Measurements from ENCODE around the gene MXD3. TPM values are rescaled to one million over a fixed set of nuclear protein-coding genes. Genes with fewer than 3 reads are reported as not detected.

Gene MXD3
- total RNA-seq, 1 donor from 2014 or later, result 31.1 TPM

DNA sequence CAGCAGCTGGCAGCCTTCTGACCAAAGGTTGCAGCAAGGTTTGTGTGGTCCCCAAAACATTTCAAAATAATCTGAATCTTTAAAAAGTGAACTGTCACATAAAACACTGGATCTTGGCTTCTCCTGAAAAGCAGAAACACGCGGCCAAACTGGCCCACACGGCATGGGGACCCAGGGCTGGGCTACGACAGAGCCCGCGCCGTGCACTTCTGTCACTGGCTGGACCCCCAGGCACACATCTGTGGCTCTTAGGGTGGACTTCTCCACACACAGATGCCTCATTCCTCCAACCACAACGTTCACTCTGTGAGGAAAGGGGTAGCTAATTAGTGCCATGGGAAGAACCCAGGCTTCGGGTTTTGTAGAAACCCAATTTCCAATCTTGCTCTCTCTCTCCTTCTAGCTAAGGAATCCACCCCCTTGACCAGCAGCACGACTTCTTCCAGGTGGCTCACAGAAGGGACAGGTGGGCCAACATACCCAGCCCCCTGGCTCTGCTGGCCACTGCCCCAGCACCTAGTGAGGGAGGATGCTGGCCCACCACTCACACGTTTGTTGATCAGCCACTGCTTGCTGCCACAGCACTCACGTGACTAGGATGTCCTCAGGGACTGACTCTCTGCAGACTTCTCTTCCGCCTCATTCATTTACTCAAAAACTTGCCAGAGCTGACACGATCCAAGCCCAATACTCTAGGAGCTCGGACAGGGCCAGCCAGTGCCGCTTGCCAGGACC is 21.9 kb upstream of the MXD3 start:
- no peaks in the 10 kb centered on the region for H3K4me1 Mint-ChIP-seq
- H2AFZ ChIP-seq (replicated peaks), result no peak overlapping the region
- H3K79me2 ChIP-seq (ENCODE audit: low read depth), result no peaks in the 10 kb centered on the region
- H3F3A ChIP-seq (ENCODE audit: low read depth), result no peaks in the 10 kb centered on the region
- peaks cover 3% of the 10 kb centered on the region for H4K20me1 ChIP-seq (ENCODE audit: low read depth)
- H3K9me3 ChIP-seq (ENCODE audit: low read depth), result no peaks in the 10 kb centered on the region
- H3K9ac ChIP-seq, result no peak overlapping the region
- no peak overlapping the region for H3K27ac Mint-ChIP-seq
- H3K4me3 ChIP-seq, result no peak overlapping the region
- H3K36me3 Mint-ChIP-seq, result peaks cover 16% of the 10 kb centered on the region
- H3K9me3 Mint-ChIP-seq, result no peaks in the 10 kb centered on the region
- no peak overlapping the region for H3K27ac ChIP-seq
- H3K4me3 Mint-ChIP-seq, result no peak overlapping the region
- TF ChIP-seq EZH2phosphoT487 (IDR thresholded peaks at IDR 0.05) (no peak), EZH2 (IDR thresholded peaks at IDR 0.05) (no peak)
- TF ChIP-seq, protein P1, sequence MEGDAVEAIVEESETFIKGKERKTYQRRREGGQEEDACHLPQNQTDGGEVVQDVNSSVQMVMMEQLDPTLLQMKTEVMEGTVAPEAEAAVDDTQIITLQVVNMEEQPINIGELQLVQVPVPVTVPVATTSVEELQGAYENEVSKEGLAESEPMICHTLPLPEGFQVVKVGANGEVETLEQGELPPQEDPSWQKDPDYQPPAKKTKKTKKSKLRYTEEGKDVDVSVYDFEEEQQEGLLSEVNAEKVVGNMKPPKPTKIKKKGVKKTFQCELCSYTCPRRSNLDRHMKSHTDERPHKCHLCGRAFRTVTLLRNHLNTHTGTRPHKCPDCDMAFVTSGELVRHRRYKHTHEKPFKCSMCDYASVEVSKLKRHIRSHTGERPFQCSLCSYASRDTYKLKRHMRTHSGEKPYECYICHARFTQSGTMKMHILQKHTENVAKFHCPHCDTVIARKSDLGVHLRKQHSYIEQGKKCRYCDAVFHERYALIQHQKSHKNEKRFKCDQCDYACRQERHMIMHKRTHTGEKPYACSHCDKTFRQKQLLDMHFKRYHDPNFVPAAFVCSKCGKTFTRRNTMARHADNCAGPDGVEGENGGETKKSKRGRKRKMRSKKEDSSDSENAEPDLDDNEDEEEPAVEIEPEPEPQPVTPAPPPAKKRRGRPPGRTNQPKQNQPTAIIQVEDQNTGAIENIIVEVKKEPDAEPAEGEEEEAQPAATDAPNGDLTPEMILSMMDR (IDR thresholded peaks at IDR 0.05), result no peak
- DNase-seq (ENCODE audit: low spot score), result no peak
- H3K27me3 Mint-ChIP-seq (ENCODE audit: insufficient read depth, low read depth), result peaks cover 7% of the 10 kb centered on the region
- H3K36me3 ChIP-seq, result no peaks in the 10 kb centered on the region
- H3K27me3 ChIP-seq, result no peaks in the 10 kb centered on the region
- H3K4me1 ChIP-seq, result no peaks in the 10 kb centered on the region
- H3K4me2 ChIP-seq, result no peak overlapping the region

DNA sequence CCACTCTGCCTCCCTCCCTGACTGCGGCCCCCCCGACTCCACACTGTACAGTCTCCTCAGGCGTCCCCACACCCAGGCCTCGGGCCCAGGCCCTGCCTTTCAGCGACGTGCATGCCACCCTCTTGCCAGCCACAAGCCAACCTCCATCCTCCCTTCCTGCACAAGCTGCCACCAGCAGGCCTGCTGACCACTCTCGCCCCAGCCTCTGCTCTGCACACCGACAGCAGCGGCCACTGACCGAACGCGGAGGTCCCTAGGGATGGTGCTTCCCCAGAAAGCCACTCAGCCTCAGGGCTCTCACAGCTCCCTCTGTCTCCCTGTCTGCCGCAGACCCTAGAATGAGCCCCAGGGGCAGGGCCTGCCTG is 21.2 kb upstream of the MXD3 start:
- no peaks in the 10 kb centered on the region for H3K4me1 Mint-ChIP-seq
- Histone ChIP-seq H4K20me1 (ENCODE audit: low read depth) (peaks cover 3% of the 10 kb centered on the region), H3K4me3 (no peak overlapping the region), H2AFZ (replicated peaks) (no peak overlapping the region), H3K9ac (no peak overlapping the region), H3K4me2 (no peak overlapping the region), H3K9me3 (ENCODE audit: low read depth) (no peaks in the 10 kb centered on the region), H3K36me3 (no peaks in the 10 kb centered on the region), H3F3A (ENCODE audit: low read depth) (no peaks in the 10 kb centered on the region), H3K4me1 (no peaks in the 10 kb centered on the region), H3K79me2 (ENCODE audit: low read depth) (no peaks in the 10 kb centered on the region), H3K27ac (no peak overlapping the region), H3K27me3 (no peaks in the 10 kb centered on the region)
- DNase-seq (ENCODE audit: low spot score), result no peak
- H3K36me3 Mint-ChIP-seq, result peaks cover 16% of the 10 kb centered on the region
- H3K9me3 Mint-ChIP-seq, result no peaks in the 10 kb centered on the region
- H3K27ac Mint-ChIP-seq, result no peak overlapping the region
- H3K4me3 Mint-ChIP-seq, result no peak overlapping the region
- H3K27me3 Mint-ChIP-seq (ENCODE audit: insufficient read depth, low read depth), result peaks cover 7% of the 10 kb centered on the region
- TF ChIP-seq, protein P1 (IDR thresholded peaks at IDR 0.05), result no peak
- TF ChIP-seq EZH2 (IDR thresholded peaks at IDR 0.05) (no peak), EZH2phosphoT487 (IDR thresholded peaks at IDR 0.05) (no peak)

DNA sequence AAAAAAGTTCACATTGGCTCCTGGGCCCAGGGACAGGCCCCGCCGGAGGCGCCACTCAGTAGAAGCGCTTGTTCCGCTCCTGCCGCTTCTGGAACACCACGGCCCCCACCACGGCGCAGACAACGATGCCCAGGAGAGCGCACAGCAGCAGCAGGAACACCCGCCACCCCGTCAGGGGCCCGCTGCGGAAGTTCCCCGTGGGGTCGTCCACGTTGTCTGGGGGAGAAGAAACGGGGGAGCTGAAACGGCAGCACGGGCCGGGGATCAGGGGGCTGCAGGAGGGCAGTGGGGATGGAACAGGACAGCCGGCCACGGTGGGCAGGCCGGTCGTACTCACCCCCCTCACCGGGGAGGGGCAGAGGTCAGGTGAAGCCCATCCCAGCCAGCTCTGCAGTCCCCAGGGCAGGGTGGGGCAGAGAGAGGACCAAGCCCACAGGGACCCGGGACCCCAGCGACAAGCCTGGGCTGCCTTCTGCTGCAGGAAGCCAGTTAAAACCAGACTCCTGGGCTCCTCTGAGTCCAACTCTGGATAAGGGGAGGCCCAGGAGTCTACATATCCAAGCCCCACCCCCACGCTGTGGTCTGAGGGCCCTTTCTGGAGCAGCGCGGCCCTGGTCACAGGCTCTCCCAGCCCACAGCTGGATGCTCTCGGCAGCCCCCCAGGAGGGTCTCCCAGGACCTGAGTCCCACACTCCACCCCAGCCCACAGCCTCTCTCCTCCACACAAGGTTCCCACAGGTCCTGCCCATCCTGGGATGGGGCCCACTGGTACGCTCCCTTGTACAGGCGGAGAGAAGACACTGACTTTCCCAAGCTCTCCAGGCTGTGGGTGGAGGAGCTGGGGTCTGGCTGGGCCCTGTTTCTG is 20.6 kb upstream of the MXD3 start:
- no peaks in the 10 kb centered on the region for H3K9me3 Mint-ChIP-seq
- Histone ChIP-seq H3K4me3 (no peak overlapping the region), H3K4me2 (no peak overlapping the region), H3K9ac (no peak overlapping the region), H3K27me3 (no peaks in the 10 kb centered on the region), H3K36me3 (no peaks in the 10 kb centered on the region), H3K79me2 (ENCODE audit: low read depth) (no peaks in the 10 kb centered on the region), H3F3A (ENCODE audit: low read depth) (no peaks in the 10 kb centered on the region), H3K27ac (no peak overlapping the region), H4K20me1 (ENCODE audit: low read depth) (peaks cover 3% of the 10 kb centered on the region), H2AFZ (replicated peaks) (no peak overlapping the region), H3K4me1 (no peaks in the 10 kb centered on the region), H3K9me3 (ENCODE audit: low read depth) (no peaks in the 10 kb centered on the region)
- no peak overlapping the region for H3K27ac Mint-ChIP-seq
- no peak overlapping the region for H3K4me3 Mint-ChIP-seq
- peaks cover 16% of the 10 kb centered on the region for H3K36me3 Mint-ChIP-seq
- no peaks in the 10 kb centered on the region for H3K4me1 Mint-ChIP-seq
- H3K27me3 Mint-ChIP-seq (ENCODE audit: insufficient read depth, low read depth), result peaks cover 7% of the 10 kb centered on the region
- DNase-seq (ENCODE audit: low spot score), result no peak
- TF ChIP-seq EZH2phosphoT487 (IDR thresholded peaks at IDR 0.05) (no peak), EZH2 (IDR thresholded peaks at IDR 0.05) (no peak)
- TF ChIP-seq, protein P1 (IDR thresholded peaks at IDR 0.05), result no peak

Data from neural progenitor cell (in vitro differentiated cells).